ENCODE results near the gene HNRNPH3. TPM values are rescaled to one million over a fixed set of nuclear protein-coding genes. Genes with fewer than 3 reads are reported as not detected.

Gene HNRNPH3
- total and polyA plus RNA-seq, 8 donors, result 29.8 to 206 (median 95.1) TPM

- intact Hi-C loops (cut with DNase I; ENCODE audit: low total_unique reads), result no loop called here
- Histone ChIP-seq H3K4me1 (no peaks in the 10 kb centered on the region), H3K27me3 (no peaks in the 10 kb centered on the region), H3K4me3 (no peak overlapping the region), H3K27ac (no peak overlapping the region), H3K9me3 (no peaks in the 10 kb centered on the region), H3K36me3 (peaks cover 45 to 88% (median 74%) of the 10 kb centered on the region in 4 donors)
- no peak for DNase-seq
- TF ChIP-seq CTCF (IDR thresholded peaks at IDR 0.05), result no peak
- 74 to 90% (median 85%) methylated on average over 4 of the region's 4 CpGs for WGBS, 5 donors
Measured at GRCh38 chr10:68346774-68347173, 14.9 kb downstream of the HNRNPH3 start.

GRCh38 chr10:68348265-68348741 lies 16.4 kb downstream of the HNRNPH3 start:
- Histone ChIP-seq H3K4me1 (no peaks in the 10 kb centered on the region), H3K36me3 (peaks cover 42 to 88% (median 74%) of the 10 kb centered on the region in 4 donors), H3K27me3 (no peaks in the 10 kb centered on the region), H3K27ac (no peak overlapping the region), H3K9me3 (no peaks in the 10 kb centered on the region), H3K4me3 (no peak overlapping the region)
- intact Hi-C loops (cut with DNase I; ENCODE audit: low total_unique reads), result no loop called here
- DNase-seq, result peak; percentile 36 to 70
- WGBS, 5 donors, result 21 to 55% (median 48%) methylated on average over 2 of the region's 2 CpGs
- TF ChIP-seq POLR2A (IDR thresholded peaks at IDR 0.05) (no peak), EP300 (IDR thresholded peaks at IDR 0.05) (no peak), CTCF (IDR thresholded peaks at IDR 0.05) (peak in 5 of 7 experiments; percentile 53 to 67 (median 60)), POLR2AphosphoS5 (IDR thresholded peaks at IDR 0.05) (peak in 1 of 3 donors; percentile 6)

- H3K9me3 ChIP-seq, result no peaks in the 10 kb centered on the region
- no peak overlapping the region for H3K4me3 ChIP-seq
- H3K36me3 ChIP-seq, result peaks cover 22 to 85% (median 83%) of the 10 kb centered on the region in 4 donors
- no peak for DNase-seq
- no peaks in the 10 kb centered on the region for H3K4me1 ChIP-seq
- H3K27ac ChIP-seq, result no peak overlapping the region
- 93 to 100% (median 97%) methylated on average over 2 of the region's 2 CpGs for WGBS, 5 donors
- no peaks in the 10 kb centered on the region for H3K27me3 ChIP-seq
- no peak for TF ChIP-seq POLR2AphosphoS5 (IDR thresholded peaks at IDR 0.05)
- no peak for TF ChIP-seq POLR2A (IDR thresholded peaks at IDR 0.05)
- no peak for TF ChIP-seq CTCF (IDR thresholded peaks at IDR 0.05)
- TF ChIP-seq EP300 (IDR thresholded peaks at IDR 0.05), result no peak
- intact Hi-C loops (cut with DNase I; ENCODE audit: low total_unique reads), result no loop called here
Measured at GRCh38 chr10:68353537-68353936, 21.7 kb downstream of the HNRNPH3 start.

GRCh38 chr10:68359189-68359588 lies 27.3 kb downstream of the HNRNPH3 start:
- intact Hi-C loops (cut with DNase I; ENCODE audit: low total_unique reads), result no loop called here
- H3K36me3 ChIP-seq, result peaks cover 3 to 95% (median 89%) of the 10 kb centered on the region in 4 donors

More at GRCh38 chr10:68359189-68359588, 27.3 kb downstream of the HNRNPH3 start:
- DNase-seq, result no peak
- H3K9me3 ChIP-seq, result no peaks in the 10 kb centered on the region
- TF ChIP-seq EP300 (IDR thresholded peaks at IDR 0.05) (no peak), POLR2A (IDR thresholded peaks at IDR 0.05) (no peak), CTCF (IDR thresholded peaks at IDR 0.05) (no peak)
- H3K4me3 ChIP-seq, result no peak overlapping the region
- WGBS, 5 donors, result 92 to 97% (median 95%) methylated on average over 6 of the region's 6 CpGs
- H3K27me3 ChIP-seq, result no peaks in the 10 kb centered on the region
- H3K27ac ChIP-seq, result no peak overlapping the region
- no peaks in the 10 kb centered on the region for H3K4me1 ChIP-seq
